ENCODE measurements around the gene NPR1. TPM values are rescaled to one million over a fixed set of nuclear protein-coding genes. Genes with fewer than 3 reads are reported as not detected.

The NPR1 gene
- total and polyA plus RNA-seq, 2 of the 4 experiments (the other 2 are of a cell fraction), result 0.02 TPM; not detected in 1

GRCh38 chr1:153734396-153735089 is 56.1 kb downstream of the NPR1 start:
- BruUV-seq (replicated peaks), result no TSS peak
- peaks cover 8 to 36% of the 10 kb centered on the region in 2 experiments; a peak in 2 of 4 replicates for H3K79me1 ChIP-seq (ENCODE audit: low read depth in 1 of 2, low read length in 2 of 2)

More at GRCh38 chr1:153734396-153735089, 56.1 kb downstream of the NPR1 start:
- no peaks in the 10 kb centered on the region for H4K20me1 ChIP-seq (ENCODE audit: insufficient read depth, low read length)
- TF ChIP-seq ELK1 (IDR thresholded peaks at IDR 0.05; ENCODE audit: borderline replicate concordance, low read depth, low read length) (no peak), MXI1 (IDR thresholded peaks at IDR 0.05; ENCODE audit: borderline replicate concordance, low read depth, low read length) (no peak), POLR2A (IDR thresholded peaks at IDR 0.05; ENCODE audit: low read depth, low read length) (no peak), MAZ (IDR thresholded peaks at IDR 0.05; ENCODE audit: borderline replicate concordance, low read depth, low read length) (no peak)
- H3K4me3 ChIP-seq (ENCODE audit: insufficient read depth, low read depth, low read length), result no peak overlapping the region
- H4K5ac ChIP-seq (ENCODE audit: low read depth, low read length), result no peak overlapping the region
- no peak overlapping the region for H3K27ac ChIP-seq (ENCODE audit: insufficient read depth, low read length)
- H3K4me1 ChIP-seq (ENCODE audit: control insufficient read depth, insufficient read depth, low read length), result no peaks in the 10 kb centered on the region; the same call in 1 of the 2 replicates
- ATAC-seq (ENCODE audit: low read depth) (no peak), DNase-seq (no peak)
- no peak overlapping the region for H2AK5ac ChIP-seq (ENCODE audit: low read depth, low read length)
- H2BK15ac ChIP-seq (ENCODE audit: low read depth, low read length), result no peak overlapping the region
- no peak overlapping the region for H4K91ac ChIP-seq (ENCODE audit: insufficient read depth, low read depth, low read length)
- no peaks in the 10 kb centered on the region; the same call in 1 of the 2 replicates for H3K9me1 ChIP-seq (ENCODE audit: insufficient read depth, low read length)
- H3K27me3 ChIP-seq (ENCODE audit: control insufficient read depth, insufficient read depth, low read length), result no peaks in the 10 kb centered on the region
- no peak overlapping the region for H2AK9ac ChIP-seq (replicated peaks; ENCODE audit: low read depth, low read length, poor library complexity)
- H3K9me3 ChIP-seq (ENCODE audit: control insufficient read depth, insufficient read depth, low read length), result no peaks in the 10 kb centered on the region
- H3K14ac ChIP-seq (replicated peaks; ENCODE audit: low read depth, low read length), result no peak overlapping the region
- no peak overlapping the region for H2BK20ac ChIP-seq (ENCODE audit: low read depth, low read length)
- no peak overlapping the region for H3K23ac ChIP-seq (ENCODE audit: low read depth, low read length)
- H2BK120ac ChIP-seq (ENCODE audit: low read depth, low read length), result no peak overlapping the region
- dilution Hi-C loops (cut with HindIII; ENCODE audit: low sequenced_read_pairs, unreplicated experiment), result no loop called here
- H3K4ac ChIP-seq (ENCODE audit: low read depth, low read length), result no peak overlapping the region
- no peak overlapping the region for H3K4me2 ChIP-seq (ENCODE audit: low read depth, low read length)
- H4K8ac ChIP-seq (ENCODE audit: low read depth in 2 of 2, low read length in 2 of 2), result no peak overlapping the region
- in situ Hi-C loops (cut with MboI; ENCODE audit: low sequenced_read_pairs), result no loop called here
- H3K9ac ChIP-seq (ENCODE audit: low read depth, low read length), result no peak overlapping the region
- H3K18ac ChIP-seq (ENCODE audit: low read depth, low read length), result no peak overlapping the region
- WGBS, 2 experiments (ENCODE audit: extremely low coverage in 2 of 2, insufficient read length in 1 of 2), result no CpG with 5 or more reads among the region's 3 CpGs
- CTCF ChIA-PET, result interaction anchor here (0.6 to 1.8 kb wide), 2 partner anchors 9 to 56 kb away, joined by 3 to 4 read pairs; partner anchors contain the start of gene NPR1
- H2BK5ac ChIP-seq (ENCODE audit: low read depth, low read length, poor library complexity, severe bottlenecking), result no peak overlapping the region
- POLR2A ChIA-PET (ENCODE audit: unreplicated experiment), result no interaction called here
- H2AFZ ChIP-seq (replicated peaks; ENCODE audit: low read length, poor library complexity), result no peak overlapping the region
- H3K36me3 ChIP-seq (ENCODE audit: control insufficient read depth, insufficient read depth, low read length), result 0 out of 2 replicates have a peak, but pooled peaks cover 2% of the 10 kb centered on the region
- no peak overlapping the region for H3K56ac ChIP-seq (ENCODE audit: extremely low read depth, insufficient read depth, low read length)
- intact Hi-C loops (cut with micrococcal nuclease), result no loop called here
